Measurements from ENCODE around the gene ITSN2. TPM values are rescaled to one million over a fixed set of nuclear protein-coding genes. Genes with fewer than 3 reads are reported as not detected.

Gene ITSN2
- total RNA-seq, 4 donors from 2014 or later: 44.3 to 73.3 (median 52.8) TPM

- ATAC-seq (ENCODE audit: low FRiP score) (no peak), DNase-seq (ENCODE audit: low spot score) (no peak)
- TF ChIP-seq CTCF (IDR thresholded peaks at IDR 0.05): no peak
Observed at GRCh38 chr2:24162494-24162893, 197.8 kb downstream of the ITSN2 start.

- ATAC-seq (ENCODE audit: low FRiP score) (no peak), DNase-seq (ENCODE audit: low spot score) (no peak)
- no peak for TF ChIP-seq CTCF (IDR thresholded peaks at IDR 0.05)
Observed at GRCh38 chr2:24160761-24161160, 199.6 kb downstream of the ITSN2 start.

- TF ChIP-seq CTCF (IDR thresholded peaks at IDR 0.05): no peak
Observed at GRCh38 chr2:24159708-24160107, 200.6 kb downstream of the ITSN2 start.

GRCh38 chr2:24158131-24158530, 202.2 kb downstream of the ITSN2 start:
- no peak for DNase-seq (ENCODE audit: low spot score)
- no peak for TF ChIP-seq CTCF (IDR thresholded peaks at IDR 0.05)
- no peak for ATAC-seq (ENCODE audit: low FRiP score)

More at GRCh38 chr2:24159708-24160107, 200.6 kb downstream of the ITSN2 start:
- no peak for DNase-seq (ENCODE audit: low spot score)
- ATAC-seq (ENCODE audit: low FRiP score): no peak

- no peak for TF ChIP-seq CTCF (IDR thresholded peaks at IDR 0.05)
- DNase-seq (ENCODE audit: low spot score): no peak
- no peak for ATAC-seq (ENCODE audit: low FRiP score)
Observed at GRCh38 chr2:24153478-24153877, 206.9 kb downstream of the ITSN2 start.

Small RNAs within 50 kb of the gene (small RNA-seq; reads per million reads assigned to genes)
- not detected for gene HMGN2P20
- gene RF00602: not detected

Other genes with a start within 250 kb of the ITSN2 start
- under 1 TPM in 1 of 4 donors, not detected in 3; 0.84 TPM for gene PFN4, start 237.2 kb downstream of the ITSN2 start, total RNA-seq
- 10 to 100 TPM; 13.4 to 21.8 (median 17.0) TPM for gene FAM228B, start 237.1 kb downstream of the ITSN2 start, total RNA-seq
- gene FAM228A, start 185.5 kb downstream of the ITSN2 start, total RNA-seq: 1 to 10 TPM in 3 of 4 donors, under 1 TPM in 1; 0.88 to 3.8 (median 2.4) TPM
- gene NCOA1, start 130.7 kb upstream of the ITSN2 start, total RNA-seq: 10 to 100 TPM; 46.8 to 80.1 (median 50.1) TPM